ENCODE results near the gene MAP3K21.

Gene MAP3K21

DNA sequence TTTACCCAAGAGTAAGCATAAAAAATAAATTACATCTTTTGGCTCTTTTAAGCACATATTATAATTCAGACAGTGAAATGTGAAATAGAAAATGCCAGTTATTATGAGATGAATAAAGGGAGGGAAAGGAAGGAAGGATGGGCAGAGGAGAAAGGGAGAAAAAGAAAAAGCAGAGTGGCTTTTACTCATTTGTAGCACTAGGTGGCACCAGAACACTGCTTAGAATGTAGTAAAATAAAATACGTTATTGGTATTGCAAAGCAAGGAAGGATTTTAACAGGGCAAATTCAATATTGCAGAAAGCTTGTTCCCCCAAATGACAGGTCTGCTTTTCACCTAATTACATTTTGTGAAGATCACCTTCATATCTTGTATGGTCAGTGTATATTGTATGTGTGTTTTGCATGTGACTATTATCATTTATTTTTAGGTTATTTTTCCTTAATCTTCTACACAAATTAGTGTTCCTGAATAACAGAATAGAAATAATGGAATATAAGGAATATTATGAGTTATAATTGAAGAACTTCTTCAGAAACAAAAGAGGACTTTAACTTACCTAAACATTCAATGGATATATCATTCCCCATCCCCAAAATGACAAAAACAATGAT lies 22.9 kb upstream of the MAP3K21 start:
- Mint-ChIP-seq H3K4me1 (no peaks in the 10 kb centered on the region), H3K9me3 (no peaks in the 10 kb centered on the region), H3K27ac (no peak overlapping the region), H3K4me3 (no peak overlapping the region), H3K36me3 (ENCODE audit: low read depth) (no peaks in the 10 kb centered on the region), H3K27me3 (peaks cover 4% of the 10 kb centered on the region)
- no peak for ATAC-seq
- no peak for DNase-seq

DNA sequence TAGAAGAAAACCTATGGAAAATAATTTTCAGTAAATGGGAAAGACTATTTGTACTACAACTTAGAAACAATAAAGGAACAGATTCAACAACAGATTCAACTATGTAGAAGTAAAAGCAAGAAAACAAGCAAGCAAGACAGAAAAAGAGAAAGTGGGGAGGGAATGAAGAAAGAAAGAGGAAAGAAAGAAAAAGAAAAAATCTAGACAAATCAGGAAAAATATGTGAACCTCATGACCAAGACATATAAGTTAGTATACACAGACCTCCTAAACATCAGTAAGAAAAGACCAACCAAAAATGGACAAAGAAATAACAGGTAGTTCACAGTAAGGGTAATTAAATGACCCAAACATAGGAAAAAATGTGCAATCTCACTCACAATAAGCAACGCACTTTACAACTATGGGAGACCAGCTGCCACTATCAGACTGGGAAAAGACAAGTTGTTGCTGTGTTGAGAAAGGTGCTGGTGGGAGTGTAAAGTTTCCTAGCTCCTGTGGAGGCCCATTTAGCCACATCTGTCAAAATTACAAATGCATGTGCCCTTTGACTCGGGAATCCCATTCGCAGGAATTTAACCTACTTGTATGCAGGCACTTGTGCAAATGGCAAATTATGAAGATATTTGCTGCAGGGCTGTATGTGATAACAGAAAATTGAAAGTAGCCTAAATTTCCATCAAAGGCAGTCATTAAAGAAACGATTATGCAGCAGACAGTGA lies 13.9 kb upstream of the MAP3K21 start:
- no peaks in the 10 kb centered on the region for H3K4me1 Mint-ChIP-seq
- no peaks in the 10 kb centered on the region for H3K36me3 Mint-ChIP-seq (ENCODE audit: low read depth)
- ATAC-seq (no peak), DNase-seq (no peak)
- peaks cover 11% of the 10 kb centered on the region for H3K27me3 Mint-ChIP-seq
- no peak overlapping the region for H3K4me3 Mint-ChIP-seq
- no peaks in the 10 kb centered on the region for H3K9me3 Mint-ChIP-seq
- H3K27ac Mint-ChIP-seq = no peak overlapping the region

DNA sequence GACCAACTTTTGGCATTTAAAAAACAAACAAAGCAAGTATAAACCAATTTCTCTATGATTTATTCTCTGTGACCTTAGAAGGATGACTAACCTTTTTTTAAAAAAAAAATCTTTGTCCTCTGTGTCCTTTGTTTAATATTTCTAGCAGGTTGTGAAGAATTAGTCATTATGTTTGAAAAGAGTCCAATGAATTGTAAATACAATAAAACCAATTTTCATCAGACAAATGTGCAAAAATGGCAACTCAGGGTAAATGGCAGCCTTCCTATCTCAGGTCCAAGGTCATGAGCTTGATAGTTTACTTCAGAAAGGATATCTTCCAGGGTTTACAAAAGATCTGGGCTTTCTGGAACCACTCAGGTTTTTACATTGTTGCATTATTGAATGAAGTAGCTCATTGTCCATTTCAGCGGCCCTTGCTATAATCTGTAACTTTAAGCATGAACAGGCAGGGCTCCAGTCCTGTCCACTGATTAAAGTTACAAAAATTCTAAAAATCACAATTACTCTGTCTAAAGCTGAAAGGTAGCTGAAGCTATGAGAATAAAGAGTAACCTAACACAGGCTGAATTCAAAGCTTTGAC lies 11.7 kb upstream of the MAP3K21 start:
- no peaks in the 10 kb centered on the region for H3K4me1 Mint-ChIP-seq
- peaks cover 21% of the 10 kb centered on the region for H3K27me3 Mint-ChIP-seq
- no peaks in the 10 kb centered on the region for H3K36me3 Mint-ChIP-seq (ENCODE audit: low read depth)
- DNase-seq = no peak
- H3K4me3 Mint-ChIP-seq = no peak overlapping the region
- no peaks in the 10 kb centered on the region for H3K9me3 Mint-ChIP-seq
- no peak for ATAC-seq
- no peak overlapping the region for H3K27ac Mint-ChIP-seq

DNA sequence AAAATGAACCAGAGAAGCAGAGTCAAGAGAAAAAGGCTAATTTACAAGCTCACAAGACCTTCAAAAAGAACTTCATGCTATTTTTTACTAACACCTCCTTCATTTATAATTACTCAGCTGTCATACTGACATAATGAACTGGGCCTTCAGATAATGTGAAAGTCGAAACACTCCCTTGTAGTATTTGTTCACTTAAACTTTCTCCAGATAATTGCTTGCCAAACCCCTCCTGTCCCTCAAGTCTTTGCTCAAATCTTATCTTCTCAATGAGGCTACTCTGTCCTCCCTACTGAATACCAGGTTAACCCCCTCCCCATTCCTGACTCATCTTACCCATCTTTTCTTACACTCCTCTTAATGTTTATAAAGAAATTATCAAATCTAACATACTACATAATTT lies 11.1 kb upstream of the MAP3K21 start:
- no peak for DNase-seq
- Mint-ChIP-seq H3K9me3 (no peaks in the 10 kb centered on the region), H3K27me3 (peaks cover 21% of the 10 kb centered on the region), H3K4me1 (no peaks in the 10 kb centered on the region), H3K27ac (no peak overlapping the region), H3K4me3 (no peak overlapping the region), H3K36me3 (ENCODE audit: low read depth) (no peaks in the 10 kb centered on the region)
- no peak for ATAC-seq

DNA sequence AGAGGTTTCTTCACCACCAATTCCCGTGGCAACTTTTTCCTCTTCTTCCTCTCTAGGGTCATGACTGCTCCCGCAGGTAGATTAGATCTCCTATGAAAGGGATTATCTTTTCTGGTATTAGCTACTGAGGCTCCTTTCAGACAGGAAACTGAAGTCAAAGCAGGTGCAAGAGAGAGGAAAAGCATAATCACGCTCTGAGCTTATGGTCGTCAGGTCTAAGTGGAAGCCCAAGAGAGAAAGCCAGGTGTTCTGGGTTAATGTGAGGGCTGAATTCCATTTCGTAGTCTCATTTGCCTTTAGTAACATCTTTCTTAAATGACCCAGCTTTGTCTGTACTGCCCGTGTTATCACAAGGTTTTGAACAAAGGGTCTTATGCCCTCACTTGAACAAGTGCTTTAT lies 8.3 kb upstream of the MAP3K21 start:
- Mint-ChIP-seq H3K36me3 (ENCODE audit: low read depth) (no peaks in the 10 kb centered on the region), H3K27me3 (peaks cover 24% of the 10 kb centered on the region), H3K4me1 (no peaks in the 10 kb centered on the region), H3K27ac (no peak overlapping the region), H3K4me3 (no peak overlapping the region), H3K9me3 (no peaks in the 10 kb centered on the region)
- ATAC-seq = no peak
- no peak for DNase-seq

DNA sequence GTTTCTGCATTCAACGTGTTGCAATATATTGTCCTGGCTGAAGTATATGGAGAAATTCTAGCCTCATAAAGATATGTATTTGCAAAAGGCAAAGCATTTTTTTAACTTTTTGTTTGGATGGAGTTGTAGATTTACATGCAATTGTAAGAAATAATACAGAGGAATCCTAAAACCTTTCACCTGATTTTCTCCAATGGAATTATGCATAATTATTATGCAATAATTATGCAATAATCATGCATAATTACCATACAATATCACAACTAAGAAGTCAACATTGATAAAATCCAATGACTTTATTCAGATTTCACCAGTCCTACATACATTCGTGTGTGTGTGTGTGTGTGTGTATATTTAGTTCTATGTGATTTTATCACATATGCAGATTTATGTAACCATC lies 7.5 kb upstream of the MAP3K21 start:
- DNase-seq (no peak), ATAC-seq (no peak)
- Mint-ChIP-seq H3K27me3 (peaks cover 24% of the 10 kb centered on the region), H3K9me3 (no peaks in the 10 kb centered on the region), H3K4me3 (no peak overlapping the region), H3K4me1 (no peaks in the 10 kb centered on the region), H3K36me3 (ENCODE audit: low read depth) (no peaks in the 10 kb centered on the region), H3K27ac (no peak overlapping the region)

DNA sequence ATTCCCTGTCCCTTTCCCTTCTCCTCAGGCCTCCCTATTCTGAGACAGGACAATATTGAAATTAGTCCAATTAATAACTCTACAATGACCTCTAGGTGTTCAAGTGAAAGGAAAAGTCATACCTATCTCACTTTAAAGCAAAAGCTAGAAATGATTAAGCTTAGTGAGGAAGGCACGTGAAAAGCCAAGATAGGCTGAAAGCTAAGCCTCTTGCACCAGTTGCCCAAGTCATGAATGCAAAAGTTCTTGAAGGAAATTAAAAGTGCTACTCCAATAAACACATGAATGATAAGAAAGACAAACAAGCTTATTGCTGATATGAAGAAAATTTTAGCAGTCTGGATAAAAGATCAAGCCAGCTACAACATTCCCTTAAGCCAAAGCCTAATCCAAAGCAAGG lies 3.8 kb upstream of the MAP3K21 start:
- ATAC-seq (no peak), DNase-seq (no peak)
- H3K4me1 Mint-ChIP-seq = peaks cover 6% of the 10 kb centered on the region
- H3K36me3 Mint-ChIP-seq (ENCODE audit: low read depth) = no peaks in the 10 kb centered on the region
- H3K9me3 Mint-ChIP-seq = no peaks in the 10 kb centered on the region
- no peak overlapping the region for H3K27ac Mint-ChIP-seq
- no peak overlapping the region for H3K4me3 Mint-ChIP-seq
- H3K27me3 Mint-ChIP-seq = peaks cover 26% of the 10 kb centered on the region

DNA sequence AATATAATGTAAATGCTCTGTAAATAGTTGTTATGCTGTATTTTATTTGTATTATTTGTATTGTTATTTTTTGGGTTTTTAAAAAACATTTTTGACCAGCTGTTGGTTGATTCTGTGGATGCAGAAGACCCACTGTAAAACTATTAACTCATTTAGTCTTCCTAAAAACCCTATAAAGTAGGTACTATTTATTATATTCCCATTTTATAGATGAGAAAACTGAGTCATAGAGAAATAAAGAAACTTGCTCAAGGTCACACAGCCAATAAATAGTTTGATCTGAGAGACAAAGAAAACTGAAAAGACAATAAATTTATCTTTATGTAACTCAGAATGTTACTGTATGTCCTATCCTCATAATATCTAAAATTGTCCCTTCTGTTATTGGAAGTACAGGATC lies 1.2 kb upstream of the MAP3K21 start:
- ATAC-seq (no peak), DNase-seq (no peak)
- Mint-ChIP-seq H3K9me3 (no peaks in the 10 kb centered on the region), H3K4me3 (no peak overlapping the region), H3K36me3 (ENCODE audit: low read depth) (no peaks in the 10 kb centered on the region), H3K27ac (no peak overlapping the region), H3K4me1 (peaks cover 13% of the 10 kb centered on the region), H3K27me3 (peaks cover 27% of the 10 kb centered on the region)

DNA sequence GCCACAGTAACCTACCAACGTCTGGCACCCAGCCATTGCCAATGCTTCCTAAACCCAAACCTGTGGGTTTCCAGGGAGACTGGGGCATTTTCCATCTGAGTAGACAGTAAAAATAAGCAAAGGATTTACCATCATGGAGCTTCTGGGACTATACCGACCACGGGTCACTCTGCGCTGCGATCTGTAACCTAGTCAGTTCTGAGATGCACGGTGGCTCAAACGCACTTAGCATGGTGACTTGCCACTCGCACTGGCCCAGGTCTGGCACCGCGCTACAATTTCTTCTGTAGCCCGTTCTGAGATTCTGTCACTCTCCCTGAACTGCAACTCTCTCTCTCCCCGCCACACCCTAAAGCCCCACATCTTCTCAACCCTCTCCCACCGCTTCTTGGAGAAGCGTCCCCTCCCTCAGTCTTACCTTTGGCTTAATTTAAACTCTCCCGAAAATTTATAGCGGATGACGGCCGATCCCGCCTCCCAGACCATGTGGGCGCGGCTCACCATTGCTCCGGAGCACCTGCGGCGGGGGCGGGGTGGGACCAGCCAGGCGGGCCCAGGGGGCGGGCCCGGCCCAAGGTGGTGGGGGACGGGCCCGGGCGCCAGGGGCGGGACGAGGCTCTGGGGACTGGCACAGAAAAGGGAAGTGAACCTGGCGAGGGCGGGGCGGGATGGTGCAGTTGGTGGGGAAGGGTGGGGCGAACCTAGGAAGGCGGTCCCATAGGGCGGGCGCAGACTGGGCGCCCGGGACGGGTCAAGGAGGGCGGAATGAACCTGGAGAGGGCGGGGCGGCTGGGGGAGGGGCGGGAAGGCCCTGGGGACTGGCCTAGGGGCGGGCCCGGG lies 493 bp upstream of the MAP3K21 start:
- ATAC-seq (peak; percentile 98), DNase-seq (peak; percentile 88)
- no peak overlapping the region for H3K27ac Mint-ChIP-seq
- H3K9me3 Mint-ChIP-seq = no peaks in the 10 kb centered on the region
- H3K36me3 Mint-ChIP-seq (ENCODE audit: low read depth) = no peaks in the 10 kb centered on the region
- H3K4me1 Mint-ChIP-seq = peaks cover 13% of the 10 kb centered on the region
- H3K27me3 Mint-ChIP-seq = peaks cover 27% of the 10 kb centered on the region
- H3K4me3 Mint-ChIP-seq = peak overlapping the region; percentile 67

DNA sequence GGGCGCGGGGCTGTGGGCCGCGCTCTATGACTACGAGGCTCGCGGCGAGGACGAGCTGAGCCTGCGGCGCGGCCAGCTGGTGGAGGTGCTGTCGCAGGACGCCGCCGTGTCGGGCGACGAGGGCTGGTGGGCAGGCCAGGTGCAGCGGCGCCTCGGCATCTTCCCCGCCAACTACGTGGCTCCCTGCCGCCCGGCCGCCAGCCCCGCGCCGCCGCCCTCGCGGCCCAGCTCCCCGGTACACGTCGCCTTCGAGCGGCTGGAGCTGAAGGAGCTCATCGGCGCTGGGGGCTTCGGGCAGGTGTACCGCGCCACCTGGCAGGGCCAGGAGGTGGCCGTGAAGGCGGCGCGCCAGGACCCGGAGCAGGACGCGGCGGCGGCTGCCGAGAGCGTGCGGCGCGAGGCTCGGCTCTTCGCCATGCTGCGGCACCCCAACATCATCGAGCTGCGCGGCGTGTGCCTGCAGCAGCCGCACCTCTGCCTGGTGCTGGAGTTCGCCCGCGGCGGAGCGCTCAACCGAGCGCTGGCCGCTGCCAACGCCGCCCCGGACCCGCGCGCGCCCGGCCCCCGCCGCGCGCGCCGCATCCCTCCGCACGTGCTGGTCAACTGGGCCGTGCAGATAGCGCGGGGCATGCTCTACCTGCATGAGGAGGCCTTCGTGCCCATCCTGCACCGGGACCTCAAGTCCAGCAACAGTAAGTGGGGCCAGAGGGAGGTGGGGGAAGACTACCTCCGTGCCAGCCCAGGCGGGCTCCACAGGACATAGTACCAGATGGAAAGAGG lies 808 bp downstream of the MAP3K21 start:
- Mint-ChIP-seq H3K36me3 (ENCODE audit: low read depth) (no peaks in the 10 kb centered on the region), H3K27me3 (peaks cover 22% of the 10 kb centered on the region), H3K4me3 (peak overlapping the region; percentile 70), H3K9me3 (no peaks in the 10 kb centered on the region), H3K27ac (no peak overlapping the region), H3K4me1 (peaks cover 13% of the 10 kb centered on the region)
- ATAC-seq = peak; percentile 5
- DNase-seq = peak; percentile 23

DNA sequence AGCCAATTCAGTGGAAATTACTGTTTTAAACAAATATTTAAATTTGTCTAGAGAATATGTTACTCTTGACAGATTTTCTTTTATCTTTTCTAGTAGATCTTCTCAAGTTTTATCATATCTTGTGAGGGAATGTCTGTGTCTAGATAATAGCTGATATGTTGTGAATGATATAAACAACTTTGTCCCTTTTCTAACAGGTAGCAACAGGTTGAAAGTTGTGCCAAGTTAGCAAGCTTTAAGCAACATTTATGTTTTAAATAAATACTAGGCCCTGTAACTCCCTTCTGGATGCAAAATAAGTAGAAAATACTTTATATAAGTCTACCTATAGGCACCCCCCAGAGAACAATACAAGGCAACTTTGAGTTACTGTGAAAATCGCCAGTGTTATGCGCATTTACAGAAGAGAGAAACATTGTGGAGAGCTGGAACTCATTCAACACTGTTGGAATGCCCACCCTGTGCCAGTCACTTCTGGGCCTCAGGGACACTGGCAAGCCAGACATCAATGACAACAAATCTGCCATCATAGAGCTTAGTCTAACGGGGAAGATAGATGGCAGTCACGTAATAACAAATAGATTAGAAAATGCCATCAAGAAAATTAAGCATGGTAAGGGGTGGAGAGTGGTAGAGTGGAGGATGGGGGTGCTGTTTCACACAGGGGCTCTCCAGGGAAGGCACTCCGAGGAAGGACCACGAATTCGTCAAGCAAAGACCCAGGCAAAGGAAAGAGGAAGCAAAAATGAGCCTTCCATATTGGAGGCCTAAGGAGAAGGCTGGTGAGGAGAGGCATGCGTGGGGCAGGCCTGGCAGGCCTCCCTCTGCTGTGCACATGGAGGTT lies 4.4 kb downstream of the MAP3K21 start:
- Mint-ChIP-seq H3K27ac (no peak overlapping the region), H3K4me1 (peaks cover 10% of the 10 kb centered on the region), H3K27me3 (peaks cover 24% of the 10 kb centered on the region), H3K9me3 (no peaks in the 10 kb centered on the region), H3K36me3 (ENCODE audit: low read depth) (no peaks in the 10 kb centered on the region), H3K4me3 (no peak overlapping the region)
- ATAC-seq (no peak), DNase-seq (no peak)

DNA sequence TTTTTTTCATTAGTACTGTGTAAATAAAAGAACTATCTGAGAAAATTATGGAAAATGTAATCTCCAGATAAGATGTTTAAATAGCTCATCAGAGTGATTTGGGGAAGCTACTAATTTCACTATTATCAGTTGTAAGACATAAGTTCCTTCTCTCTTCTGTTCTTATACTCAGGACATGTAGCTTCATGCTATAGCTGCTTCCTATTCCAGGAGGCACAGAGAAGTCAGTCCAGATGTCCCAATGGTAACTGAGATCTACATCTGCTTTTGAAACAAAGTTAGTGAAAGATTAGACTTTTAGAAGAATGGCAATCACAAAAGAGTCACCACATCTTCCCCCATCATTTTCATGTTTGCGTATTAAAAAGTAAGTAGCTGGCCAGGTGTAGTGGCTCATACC lies 5.6 kb downstream of the MAP3K21 start:
- H3K4me1 Mint-ChIP-seq = peaks cover 8% of the 10 kb centered on the region
- ATAC-seq (no peak), DNase-seq (no peak)
- no peak overlapping the region for H3K27ac Mint-ChIP-seq
- H3K36me3 Mint-ChIP-seq (ENCODE audit: low read depth) = no peaks in the 10 kb centered on the region
- peaks cover 26% of the 10 kb centered on the region for H3K27me3 Mint-ChIP-seq
- no peak overlapping the region for H3K4me3 Mint-ChIP-seq
- no peaks in the 10 kb centered on the region for H3K9me3 Mint-ChIP-seq

DNA sequence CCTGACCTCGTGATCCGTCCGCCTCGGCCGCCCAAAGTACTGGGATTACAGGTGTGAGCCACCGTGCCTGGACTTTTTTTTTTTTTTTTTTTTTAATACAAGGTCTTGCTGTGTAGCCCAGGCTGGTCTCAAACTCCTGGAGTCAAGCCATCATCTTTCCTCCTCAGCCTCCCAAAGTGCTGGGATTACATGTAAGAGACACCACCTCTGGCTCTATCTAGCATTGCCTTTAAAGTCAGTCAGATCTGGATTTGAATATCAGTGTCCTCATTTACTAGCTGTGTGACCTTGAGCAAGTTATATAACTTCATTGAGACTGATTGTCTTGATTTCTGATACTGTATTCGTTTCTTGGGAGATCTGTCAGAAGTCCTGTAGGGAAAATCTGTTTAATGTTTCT lies 6.6 kb downstream of the MAP3K21 start:
- no peak for DNase-seq
- H3K4me3 Mint-ChIP-seq = no peak overlapping the region

More for the DNA sequence above, 6.6 kb downstream of the MAP3K21 start:
- H3K27ac Mint-ChIP-seq = no peak overlapping the region
- ATAC-seq = no peak
- no peaks in the 10 kb centered on the region for H3K36me3 Mint-ChIP-seq (ENCODE audit: low read depth)
- peaks cover 3% of the 10 kb centered on the region for H3K4me1 Mint-ChIP-seq
- H3K27me3 Mint-ChIP-seq = peaks cover 29% of the 10 kb centered on the region
- H3K9me3 Mint-ChIP-seq = no peaks in the 10 kb centered on the region
